GM19455 (cell line): ENCODE data around the gene PDE4C.
"Not testable (repeated sequence)": the region's sequence is repeated elsewhere in the genome, so short reads cannot be mapped to it uniquely, and the experiment has no call there.

ENCODE experiments used
- ATAC-seq: cut with Tn5 transposase; IDR thresholded peaks from one replicate; pipeline ENCODE4 v1.9.1; 2021; ENCODE audit not compliant: unreplicated experiment

Gene PDE4C

GRCh38 chr19:18224525-18225354, 1.5 kb downstream of the PDE4C start:
- ATAC-seq, result peak; percentile 82

GRCh38 chr19:18223860-18224524, 2.2 kb downstream of the PDE4C start:
- peak; percentile 16 for ATAC-seq

- no peak for ATAC-seq
Observed at GRCh38 chr19:18221815-18222725, 4.2 kb downstream of the PDE4C start.

GRCh38 chr19:18220632-18221275, 5.5 kb downstream of the PDE4C start:
- no peak for ATAC-seq

- no peak for ATAC-seq
Observed at GRCh38 chr19:18219911-18220631, 6.2 kb downstream of the PDE4C start.

GRCh38 chr19:18218600-18218999, 7.6 kb downstream of the PDE4C start:
- no peak for ATAC-seq

- ATAC-seq, result no peak
Observed at GRCh38 chr19:18218159-18218558, 8.1 kb downstream of the PDE4C start.

GRCh38 chr19:18216789-18217188, 9.4 kb downstream of the PDE4C start:
- ATAC-seq, result no peak

- no peak for ATAC-seq
Observed at GRCh38 chr19:18214779-18215433, 11.3 kb downstream of the PDE4C start.

GRCh38 chr19:18211683-18212082, 14.6 kb downstream of the PDE4C start:
- ATAC-seq, result no peak

- ATAC-seq, result not testable (repeated sequence)
Observed at GRCh38 chr19:18209912-18210311, 16.3 kb downstream of the PDE4C start.

GRCh38 chr19:18208098-18208951, 17.9 kb downstream of the PDE4C start:
- ATAC-seq, result no peak

- no peak for ATAC-seq
Observed at GRCh38 chr19:18206018-18206417, 20.2 kb downstream of the PDE4C start.

- no peak for ATAC-seq
Observed at GRCh38 chr19:18205200-18205892, 20.9 kb downstream of the PDE4C start.

GRCh38 chr19:18204394-18205199, 21.6 kb downstream of the PDE4C start:
- peak; percentile 18 for ATAC-seq

GRCh38 chr19:18203863-18204393, 22.3 kb downstream of the PDE4C start, which contains the start of gene RAB3A:
RAB3A (minus strand) TSS chr19:18204042; CDS start chr19:18202740, 1,302 bp downstream.
- ATAC-seq, result peak; percentile 87

- ATAC-seq, result peak; percentile 12
Observed at GRCh38 chr19:18203408-18203862, 22.8 kb downstream of the PDE4C start.
